Hepatocyte (in vitro differentiated cells): ENCODE data around the gene VGF. TPM values are rescaled to one million over a fixed set of nuclear protein-coding genes. Genes with fewer than 3 reads are reported as not detected.

ENCODE experiments used
- DNase-seq: peaks from one replicate; pipeline ENCODE4 v3.0.0-alpha.2; 2016; ENCODE audit warnings: low spot score
- H2AFZ ChIP-seq: fragments of 200-600 bp; sonication (generic); 2 replicates; pipeline ENCODE4 v1.6.0; 2016; ENCODE audit warnings: antibody characterized with exemption, mild to moderate bottlenecking
- H3K27ac ChIP-seq: fragments of 200-600 bp; sonication (generic); 2 replicates; pipeline ENCODE4 v1.5.1; 2016; ENCODE audit warnings: mild to moderate bottlenecking
- H3K27me3 ChIP-seq: fragments of 200-600 bp; sonication (generic); 2 replicates; pipeline ENCODE4 v1.6.1; 2016
- H3K36me3 ChIP-seq: fragments of 200-600 bp; sonication (generic); replicated peaks from 2 replicates; pipeline ENCODE4 v1.5.1; 2016; ENCODE audit warnings: low read depth; ENCODE audit not compliant: insufficient read depth
- H3K4me1 ChIP-seq: fragments of 200-600 bp; sonication (generic); 2 replicates; pipeline ENCODE4 v1.5.1; 2016; ENCODE audit warnings: mild to moderate bottlenecking, moderate library complexity; ENCODE audit not compliant: insufficient read depth
- H3K4me2 ChIP-seq: fragments of 200-600 bp; sonication (generic); 2 replicates; pipeline ENCODE4 v1.6.0; 2016
- H3K4me3 ChIP-seq: fragments of 200-600 bp; sonication (generic); 2 replicates; pipeline ENCODE4 v1.5.1; 2016; ENCODE audit warnings: mild to moderate bottlenecking
- H3K79me2 ChIP-seq: fragments of 200-600 bp; sonication (generic); 2 replicates; pipeline ENCODE4 v1.6.0; 2017; ENCODE audit warnings: mild to moderate bottlenecking
- H3K9me2 ChIP-seq: fragments of 200-600 bp; sonication (generic); replicated peaks from 2 replicates; pipeline ENCODE4 v1.6.0; 2017; ENCODE audit warnings: mild to moderate bottlenecking; ENCODE audit not compliant: insufficient read depth
- H3K9me3 ChIP-seq: fragments of 200-600 bp; sonication (generic); 2 replicates; pipeline ENCODE4 v1.5.1; 2016; ENCODE audit warnings: low read depth, mild to moderate bottlenecking
- H4K20me1 ChIP-seq: fragments of 200-600 bp; sonication (generic); 2 replicates; pipeline ENCODE4 v1.6.0; 2016; ENCODE audit warnings: mild to moderate bottlenecking; ENCODE audit not compliant: insufficient read depth, poor library complexity, severe bottlenecking
- EZH2 ChIP-seq: fragments of 200-600 bp; sonication (generic); IDR thresholded peaks from 2 replicates; pipeline ENCODE4 v1.6.1; 2016; ENCODE audit warnings: antibody characterized with exemption, mild to moderate bottlenecking, borderline replicate concordance
- EZH2phosphoT487 ChIP-seq: fragments of 200-600 bp; sonication (generic); IDR thresholded peaks from one replicate; pipeline ENCODE4 v1.6.1; 2018; ENCODE audit warnings: antibody characterized with exemption, mild to moderate bottlenecking, low read depth, moderate library complexity; ENCODE audit not compliant: unreplicated experiment, severe bottlenecking
- WGBS: methylation state at CpG from one replicate; pipeline ENCODE4 v1.1.6; 2016; ENCODE audit warnings: low lambda C conversion rate; ENCODE audit errors: missing lambda C conversion rate; 5-methylcytosine and 5-hydroxymethylcytosine counted together
- polyA plus RNA-seq: library from polyadenylated mRNA; unstranded; fragments of >200 nt; fragmentation: Nextera tagmentation; extraction: Ambion mirVana; gene quantifications from 2 replicates; pipeline ENCODE4 v1.2.1, GENCODE V29; 2016
- total RNA-seq: library from RNA; depleted of rRNA; stranded (reverse); fragments of >200 nt; gene quantifications from 2 replicates; pipeline ENCODE4 v1.2.3, GENCODE V29; 2014
- TF ChIP-seq, protein P1 (sequence below): fragments of 200-600 bp; sonication (generic); IDR thresholded peaks from 2 replicates; pipeline ENCODE4 v1.5.1; 2016; ENCODE audit warnings: antibody characterized with exemption, mild to moderate bottlenecking; ENCODE audit not compliant: poor library complexity

The VGF gene
- total and polyA plus RNA-seq, 2 experiments from 2014 or later: 0.19 to 0.30 TPM

DNA sequence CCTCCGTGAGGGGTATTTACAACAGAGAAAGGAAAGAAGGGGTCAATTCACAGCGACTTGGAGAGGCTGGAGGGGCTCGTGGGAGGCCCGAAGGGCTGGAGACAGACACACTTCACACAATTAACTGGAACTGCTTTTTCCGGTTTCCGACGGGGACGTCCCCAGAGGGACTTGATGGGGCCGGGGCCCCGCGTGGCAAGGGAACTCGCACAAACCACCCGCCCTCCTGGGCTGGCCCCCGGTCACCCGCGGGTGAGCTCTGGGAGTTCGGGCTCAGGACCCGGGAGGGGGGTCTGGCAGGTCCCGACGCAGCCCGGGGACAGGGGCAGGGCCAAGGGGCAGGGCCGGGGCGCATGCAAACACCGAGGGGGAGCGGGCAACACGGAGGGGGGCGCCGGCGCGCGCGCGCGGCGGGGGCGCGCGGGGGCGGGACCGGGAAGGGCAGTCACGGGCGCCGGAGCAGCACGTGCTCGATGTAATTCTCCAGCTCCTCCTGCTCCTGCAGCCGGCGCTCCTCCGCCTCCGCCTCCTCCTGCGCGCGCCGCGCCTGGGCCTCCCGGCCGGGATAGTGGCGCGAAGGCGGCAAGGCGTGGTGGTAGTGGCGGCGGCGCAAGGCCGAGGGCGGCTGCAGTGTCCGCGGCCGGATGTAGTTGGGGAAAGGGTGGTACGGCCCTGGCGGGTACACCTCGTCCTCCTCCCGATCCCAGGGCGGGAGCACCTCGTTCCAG is 2.7 kb downstream of the VGF start:
- DNase-seq: peak; percentile 82
- Histone ChIP-seq H2AFZ (no peak overlapping the region), H3K4me3 (peak overlapping the region; percentile 23), H3K4me2 (peak overlapping the region; percentile 74), H3K36me3 (no peaks in the 10 kb centered on the region), H3K9me3 (no peaks in the 10 kb centered on the region), H3K4me1 (peaks cover 22% of the 10 kb centered on the region), H3K27me3 (peaks cover 48% of the 10 kb centered on the region), H4K20me1 (peaks cover 12% of the 10 kb centered on the region), H3K27ac (peak overlapping the region; percentile 63), H3K9me2 (no peaks in the 10 kb centered on the region), H3K79me2 (no peaks in the 10 kb centered on the region)
- 2% methylated on average over 44 of the region's 74 CpGs for WGBS
- TF ChIP-seq, protein P1, sequence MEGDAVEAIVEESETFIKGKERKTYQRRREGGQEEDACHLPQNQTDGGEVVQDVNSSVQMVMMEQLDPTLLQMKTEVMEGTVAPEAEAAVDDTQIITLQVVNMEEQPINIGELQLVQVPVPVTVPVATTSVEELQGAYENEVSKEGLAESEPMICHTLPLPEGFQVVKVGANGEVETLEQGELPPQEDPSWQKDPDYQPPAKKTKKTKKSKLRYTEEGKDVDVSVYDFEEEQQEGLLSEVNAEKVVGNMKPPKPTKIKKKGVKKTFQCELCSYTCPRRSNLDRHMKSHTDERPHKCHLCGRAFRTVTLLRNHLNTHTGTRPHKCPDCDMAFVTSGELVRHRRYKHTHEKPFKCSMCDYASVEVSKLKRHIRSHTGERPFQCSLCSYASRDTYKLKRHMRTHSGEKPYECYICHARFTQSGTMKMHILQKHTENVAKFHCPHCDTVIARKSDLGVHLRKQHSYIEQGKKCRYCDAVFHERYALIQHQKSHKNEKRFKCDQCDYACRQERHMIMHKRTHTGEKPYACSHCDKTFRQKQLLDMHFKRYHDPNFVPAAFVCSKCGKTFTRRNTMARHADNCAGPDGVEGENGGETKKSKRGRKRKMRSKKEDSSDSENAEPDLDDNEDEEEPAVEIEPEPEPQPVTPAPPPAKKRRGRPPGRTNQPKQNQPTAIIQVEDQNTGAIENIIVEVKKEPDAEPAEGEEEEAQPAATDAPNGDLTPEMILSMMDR: no peak
- TF ChIP-seq EZH2phosphoT487 (no peak), EZH2 (no peak)

DNA sequence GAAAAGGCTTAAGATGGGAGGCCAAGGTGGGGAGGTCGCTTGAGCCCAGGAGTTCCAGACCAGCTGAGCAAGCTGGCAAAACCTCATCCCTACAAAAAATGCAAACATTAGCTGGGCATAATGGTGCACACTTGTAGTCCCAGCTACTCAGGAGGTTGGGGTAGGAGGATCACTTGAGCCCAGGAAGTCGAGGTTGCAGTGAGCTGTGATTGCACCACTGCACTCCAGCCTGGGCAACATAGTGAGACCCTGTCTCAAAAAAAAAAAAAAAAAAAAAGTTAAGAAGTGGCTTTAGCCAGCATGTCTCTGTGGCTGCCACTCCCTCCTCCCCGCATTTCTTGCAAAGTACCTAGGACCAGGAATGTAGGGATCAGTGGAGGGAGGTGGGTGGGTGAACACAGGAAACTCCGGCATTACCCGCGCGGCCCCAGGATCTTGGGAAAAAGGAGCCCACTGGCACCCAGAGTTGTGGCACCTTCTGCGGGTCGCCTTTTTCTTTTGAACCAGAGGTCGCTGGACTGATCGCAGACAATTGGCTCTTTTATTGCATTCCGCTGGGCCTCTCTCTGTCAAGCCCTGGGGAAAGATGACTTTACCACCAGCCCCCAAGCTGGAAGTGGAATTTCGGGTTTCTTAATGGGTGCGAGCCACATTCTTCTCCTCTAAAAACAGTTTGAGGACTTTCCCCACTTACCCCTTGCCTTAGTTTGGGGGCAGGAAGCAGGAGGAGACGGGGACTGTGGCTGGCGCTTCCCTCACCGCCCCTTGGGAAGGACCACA is 3.5 kb downstream of the VGF start:
- peak overlapping the region; percentile 74 for H3K4me2 ChIP-seq
- H3K79me2 ChIP-seq: no peaks in the 10 kb centered on the region
- DNase-seq: no peak
- no peaks in the 10 kb centered on the region for H3K9me2 ChIP-seq
- H3K27ac ChIP-seq: peak overlapping the region; percentile 63
- TF ChIP-seq, protein P1: no peak
- no peak for TF ChIP-seq EZH2phosphoT487
- no peak for TF ChIP-seq EZH2
- H2AFZ ChIP-seq: no peak overlapping the region
- H3K9me3 ChIP-seq: no peaks in the 10 kb centered on the region
- peaks cover 39% of the 10 kb centered on the region for H3K27me3 ChIP-seq
- H3K4me1 ChIP-seq: peaks cover 22% of the 10 kb centered on the region
- peaks cover 12% of the 10 kb centered on the region for H4K20me1 ChIP-seq
- 61% methylated on average over 17 of the region's 17 CpGs for WGBS
- no peaks in the 10 kb centered on the region for H3K36me3 ChIP-seq
- no peak overlapping the region for H3K4me3 ChIP-seq

DNA sequence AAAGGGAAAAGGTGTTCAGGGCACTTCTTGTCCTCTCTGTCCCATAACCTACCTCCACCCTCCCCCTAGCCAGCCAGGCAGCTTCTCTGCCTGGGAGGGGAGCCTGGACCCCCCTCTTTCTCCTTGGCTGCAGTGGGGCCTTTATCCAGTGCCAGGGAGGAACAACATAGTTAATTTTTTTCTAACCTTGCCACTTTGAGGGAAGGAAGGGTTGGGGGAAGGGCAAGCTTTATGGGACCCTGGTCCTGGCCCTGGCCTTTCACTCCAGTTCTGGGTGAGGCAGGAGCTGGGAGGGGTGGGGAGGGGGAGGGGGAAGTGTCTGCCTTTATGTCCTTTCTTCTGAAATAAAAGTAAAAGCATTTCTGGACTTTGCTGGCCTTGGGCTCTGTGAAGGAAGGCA is 4.5 kb downstream of the VGF start:
- Histone ChIP-seq H3K79me2 (peaks cover 4% of the 10 kb centered on the region), H3K4me3 (no peak overlapping the region), H3K27me3 (peaks cover 31% of the 10 kb centered on the region), H3K27ac (no peak overlapping the region), H4K20me1 (peaks cover 12% of the 10 kb centered on the region), H3K9me3 (no peaks in the 10 kb centered on the region), H3K9me2 (no peaks in the 10 kb centered on the region), H3K4me2 (no peak overlapping the region), H3K4me1 (peaks cover 22% of the 10 kb centered on the region), H2AFZ (no peak overlapping the region), H3K36me3 (no peaks in the 10 kb centered on the region)
- TF ChIP-seq, protein P1: no peak
- TF ChIP-seq EZH2phosphoT487 (no peak), EZH2 (no peak)
- no peak for DNase-seq
